Measurements from ENCODE around the gene SPPL3.
"Not testable (repeated sequence)": the region's sequence is repeated elsewhere in the genome, so short reads cannot be mapped to it uniquely, and the experiment has no call there.

Gene SPPL3, protein sequence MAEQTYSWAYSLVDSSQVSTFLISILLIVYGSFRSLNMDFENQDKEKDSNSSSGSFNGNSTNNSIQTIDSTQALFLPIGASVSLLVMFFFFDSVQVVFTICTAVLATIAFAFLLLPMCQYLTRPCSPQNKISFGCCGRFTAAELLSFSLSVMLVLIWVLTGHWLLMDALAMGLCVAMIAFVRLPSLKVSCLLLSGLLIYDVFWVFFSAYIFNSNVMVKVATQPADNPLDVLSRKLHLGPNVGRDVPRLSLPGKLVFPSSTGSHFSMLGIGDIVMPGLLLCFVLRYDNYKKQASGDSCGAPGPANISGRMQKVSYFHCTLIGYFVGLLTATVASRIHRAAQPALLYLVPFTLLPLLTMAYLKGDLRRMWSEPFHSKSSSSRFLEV

DNA sequence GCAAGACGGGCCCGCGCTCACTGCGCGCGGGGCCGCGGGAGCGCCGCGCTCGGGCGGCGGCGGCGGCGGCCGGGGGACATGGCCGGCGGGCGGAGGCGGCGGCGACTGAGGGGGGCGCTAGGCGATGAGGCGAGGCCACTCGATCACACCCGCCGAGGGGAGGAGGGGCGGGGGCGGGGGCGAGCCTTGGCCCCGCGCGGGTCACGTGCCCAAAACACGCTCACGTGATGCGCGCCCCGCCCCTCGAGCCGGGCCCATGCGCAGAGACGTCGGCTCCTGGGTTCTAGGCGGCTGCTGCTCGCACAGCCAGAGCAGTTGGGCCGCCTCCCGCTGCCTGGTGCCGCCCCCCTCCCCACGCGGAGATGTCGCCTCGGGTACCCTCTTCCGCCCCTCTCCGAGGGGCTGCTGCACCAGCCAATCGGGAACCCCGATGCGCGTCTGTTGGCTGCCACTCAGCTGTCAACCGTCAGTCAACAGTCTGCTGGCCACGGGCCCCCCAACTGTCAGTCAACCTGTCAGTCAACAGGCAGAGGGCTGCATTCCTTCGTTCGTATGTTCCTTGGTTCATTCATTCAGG is at the start of gene SPPL3:
SPPL3 (minus strand) TSS at position 162 of the 577 bp plus-strand sequence. CDS start 491 bp downstream, outside the sequence.
- DNase-seq: peak; percentile 72 to 89

DNA sequence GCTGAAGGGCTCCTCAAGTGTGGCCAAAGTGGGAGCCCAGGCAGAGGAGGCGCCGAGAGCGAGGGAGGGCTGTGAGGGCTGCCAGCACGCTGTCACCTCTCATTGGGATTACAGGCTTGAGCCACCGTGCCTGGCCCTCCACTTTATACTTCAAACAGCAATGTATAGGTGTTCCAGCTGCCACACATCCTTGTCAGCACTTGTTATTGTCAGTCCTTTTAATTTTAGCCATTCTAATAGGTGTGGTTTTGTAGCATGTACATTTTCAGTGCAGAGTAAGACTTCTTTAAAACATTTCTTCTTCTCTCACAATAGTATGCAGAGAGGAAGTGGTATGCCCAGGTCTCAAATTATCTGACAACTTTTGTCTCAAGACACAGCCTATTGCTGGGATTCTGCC is 46.6 kb upstream of the SPPL3 start:
- no peak for DNase-seq

DNA sequence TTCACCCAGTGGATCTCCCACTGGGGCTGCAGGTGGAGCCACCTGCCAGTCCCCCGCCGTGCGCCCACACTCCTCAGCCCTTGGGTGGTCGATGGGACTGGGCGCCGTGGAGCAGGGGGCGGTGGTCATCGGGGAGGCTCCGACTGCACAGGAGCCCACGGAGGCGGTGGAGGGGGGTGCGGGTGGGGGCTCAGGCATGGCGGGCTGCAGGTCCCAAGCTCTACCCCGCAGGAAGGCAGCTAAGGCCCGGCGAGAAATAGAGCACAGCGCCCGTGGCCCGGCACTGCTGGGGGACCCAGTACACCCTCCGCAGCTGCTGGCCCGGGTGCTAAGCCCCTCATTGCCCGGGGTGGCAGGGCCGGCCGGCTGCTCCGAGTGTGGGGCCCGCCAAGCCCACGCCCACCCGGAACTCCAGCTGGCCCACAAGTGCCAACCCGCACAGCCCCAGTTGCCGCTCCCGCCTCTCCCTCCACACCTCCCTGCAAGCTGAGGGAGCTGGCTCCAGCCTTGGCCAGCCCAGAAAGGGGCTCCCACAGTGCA is 46.2 kb upstream of the SPPL3 start:
- not testable (repeated sequence) for DNase-seq

DNA sequence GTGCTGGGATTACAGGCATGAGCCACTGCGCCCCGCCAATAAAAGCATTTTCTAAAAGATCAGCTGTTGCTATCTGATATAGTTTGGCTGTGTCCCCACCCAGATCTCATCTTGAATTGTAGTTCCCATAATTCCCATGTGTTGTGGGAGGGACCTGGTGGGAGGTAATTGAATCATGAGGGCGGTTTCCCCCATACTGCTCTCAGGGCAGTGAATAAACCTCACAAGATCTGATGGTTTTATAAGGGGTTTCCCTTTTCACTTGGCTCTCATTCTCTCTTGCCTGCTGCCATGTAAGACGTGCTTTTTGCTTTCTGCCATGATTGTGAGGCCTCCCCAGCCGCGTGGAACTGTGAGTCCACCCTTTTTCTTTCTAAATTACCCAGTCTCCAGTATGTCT is 41.4 kb upstream of the SPPL3 start:
- not testable (repeated sequence) for DNase-seq

DNA sequence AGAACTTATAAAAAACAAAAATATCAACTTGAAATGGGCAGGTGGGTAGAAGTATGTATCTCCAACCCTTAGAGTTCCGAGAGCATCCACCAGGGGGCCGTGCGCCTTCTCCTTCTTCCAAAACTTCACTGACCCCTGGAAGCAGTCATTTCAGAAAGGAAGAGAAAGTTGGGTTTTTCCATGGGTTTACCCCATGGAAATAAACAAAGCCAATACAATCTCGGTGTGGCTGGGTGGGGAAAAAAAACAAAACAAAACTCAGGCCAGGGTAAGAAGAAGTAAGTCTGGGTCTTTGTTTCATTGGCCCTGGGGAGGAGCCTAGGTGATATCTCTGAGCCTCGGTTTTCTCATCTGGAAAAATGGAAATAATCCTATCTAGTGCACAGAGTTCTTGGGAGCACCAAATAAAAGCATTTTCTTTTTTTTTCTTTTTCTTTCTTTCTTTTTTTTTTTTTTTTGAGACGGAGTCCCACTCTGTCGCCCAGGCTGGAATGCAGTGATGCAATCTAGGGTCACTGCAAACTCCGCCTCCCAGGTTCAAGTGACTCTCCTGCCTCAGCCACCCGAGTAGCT is 40.6 kb upstream of the SPPL3 start:
- peak in 1 of 2 experiments; percentile 32 for DNase-seq

DNA sequence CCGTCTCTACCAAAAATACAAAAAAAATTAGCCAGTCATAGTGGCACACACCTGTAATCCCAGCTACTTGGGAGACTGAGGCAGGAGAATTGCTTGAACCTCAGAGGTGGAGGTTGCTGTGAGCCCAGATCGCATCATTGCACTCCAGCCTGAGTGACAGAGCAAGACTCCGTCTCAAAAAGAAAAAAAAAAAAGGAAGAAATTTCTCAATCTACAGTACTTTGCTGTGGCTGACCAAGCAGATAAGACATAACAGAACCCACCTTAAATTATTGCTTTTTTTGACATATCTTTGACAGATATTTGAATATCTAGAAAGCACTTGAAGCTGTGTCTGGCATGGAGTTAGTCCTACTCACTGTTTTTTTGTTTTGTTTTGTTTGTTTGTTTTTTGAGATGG is 39.3 kb upstream of the SPPL3 start:
- no peak for DNase-seq

DNA sequence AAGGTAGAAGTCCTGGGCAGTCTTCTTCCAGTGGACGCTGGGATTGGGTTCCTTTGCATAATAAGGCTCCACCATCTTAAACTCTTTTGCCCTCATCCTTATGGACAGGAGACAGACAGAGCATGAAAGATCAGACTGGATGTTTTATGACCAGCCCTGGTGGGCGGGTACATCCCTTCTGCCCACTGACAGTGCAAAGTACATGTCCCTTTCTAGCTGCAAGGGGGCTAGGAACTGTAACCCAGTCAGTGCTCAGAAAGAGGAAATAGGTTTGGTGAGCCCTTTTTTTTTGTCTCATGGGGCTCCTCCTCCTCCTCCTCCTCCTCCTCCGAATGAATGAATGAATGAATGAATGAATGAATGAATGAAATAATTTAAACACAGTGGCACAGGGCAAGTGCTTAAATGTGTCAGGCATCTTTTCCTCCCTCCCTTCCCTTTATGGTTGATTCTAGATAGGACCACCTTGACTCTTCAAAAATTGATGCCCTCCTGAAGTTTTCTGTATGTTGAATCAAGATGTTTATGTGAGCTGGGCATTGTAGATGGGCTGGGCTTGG is 37.8 kb upstream of the SPPL3 start:
- DNase-seq: no peak

DNA sequence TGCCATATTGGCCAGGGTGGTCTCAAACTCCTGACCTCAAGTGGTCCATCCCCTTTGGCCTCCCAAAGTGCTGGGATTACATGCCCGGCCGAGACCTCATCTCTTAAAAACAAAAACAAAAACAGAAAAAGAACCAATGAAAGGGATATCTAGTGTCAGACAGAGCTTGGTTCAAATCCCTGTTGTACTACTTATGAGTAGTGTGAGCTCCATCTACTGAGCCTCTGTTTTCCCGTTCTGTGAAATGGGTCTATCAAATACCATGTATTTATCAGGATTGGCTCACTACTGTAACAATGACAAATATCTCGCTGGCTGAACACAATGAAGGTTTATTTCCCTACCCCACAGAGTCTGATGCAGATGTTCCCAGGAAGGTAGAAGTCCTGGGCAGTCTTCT is 37.3 kb upstream of the SPPL3 start:
- no peak for DNase-seq

DNA sequence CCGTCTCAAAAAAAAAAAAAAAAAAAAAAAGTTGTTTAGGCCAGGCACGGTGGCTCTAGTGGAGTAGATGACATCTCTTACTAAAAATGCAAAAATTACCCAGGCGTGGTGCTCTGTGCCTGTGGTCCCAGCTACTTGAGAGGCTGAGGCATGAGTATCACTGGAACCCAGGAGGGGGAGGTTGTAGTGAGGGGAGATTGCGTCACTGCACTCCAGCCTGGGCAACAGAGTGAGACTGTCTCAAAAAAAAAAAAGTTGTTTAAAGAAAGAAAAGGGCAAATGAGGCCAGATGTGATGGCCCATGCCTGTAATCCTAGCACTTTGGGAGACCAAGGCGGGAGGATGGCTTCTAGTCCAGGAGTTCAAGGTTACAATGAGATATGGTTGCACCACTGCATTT is 36.6 kb upstream of the SPPL3 start:
- DNase-seq: no peak

DNA sequence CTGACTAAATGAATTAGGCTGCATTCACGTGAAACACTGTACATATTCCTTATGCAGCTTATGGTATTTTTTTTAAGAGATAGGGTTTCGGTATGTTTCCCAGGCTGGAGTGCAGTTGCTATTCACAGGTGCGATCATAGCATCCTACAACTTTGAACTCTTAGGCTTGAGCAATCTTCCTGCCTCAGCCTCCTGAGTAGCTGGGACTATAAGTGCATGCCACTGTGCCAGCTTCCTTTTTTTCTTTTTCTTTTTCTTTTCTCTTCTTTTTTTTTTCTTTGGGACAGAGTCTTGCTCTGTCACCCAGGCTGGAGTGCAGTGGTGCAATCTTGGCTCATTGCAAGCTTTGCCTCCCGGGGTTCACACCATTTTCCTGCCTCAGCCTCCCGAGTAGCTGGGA is 35.8 kb upstream of the SPPL3 start:
- DNase-seq: no peak

DNA sequence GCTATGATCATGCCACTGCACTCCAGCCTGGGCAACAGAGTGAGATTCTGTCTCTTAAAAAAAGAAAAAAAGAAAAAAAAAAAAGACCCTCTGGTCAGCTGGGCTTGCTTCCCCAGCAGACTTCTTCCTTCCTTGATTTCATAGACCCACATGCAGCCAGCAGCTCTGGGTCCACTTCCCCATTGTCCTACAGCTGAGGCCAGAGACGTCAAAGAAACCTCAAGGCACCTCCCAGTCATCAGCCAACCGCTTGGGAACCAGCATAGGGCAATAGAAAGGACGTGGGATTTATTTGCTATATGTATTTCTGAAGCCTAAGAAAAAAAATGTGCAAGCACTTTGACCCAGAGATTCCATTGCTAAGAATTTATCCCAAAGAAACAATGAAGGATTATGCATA is 35.4 kb upstream of the SPPL3 start:
- DNase-seq: no peak

DNA sequence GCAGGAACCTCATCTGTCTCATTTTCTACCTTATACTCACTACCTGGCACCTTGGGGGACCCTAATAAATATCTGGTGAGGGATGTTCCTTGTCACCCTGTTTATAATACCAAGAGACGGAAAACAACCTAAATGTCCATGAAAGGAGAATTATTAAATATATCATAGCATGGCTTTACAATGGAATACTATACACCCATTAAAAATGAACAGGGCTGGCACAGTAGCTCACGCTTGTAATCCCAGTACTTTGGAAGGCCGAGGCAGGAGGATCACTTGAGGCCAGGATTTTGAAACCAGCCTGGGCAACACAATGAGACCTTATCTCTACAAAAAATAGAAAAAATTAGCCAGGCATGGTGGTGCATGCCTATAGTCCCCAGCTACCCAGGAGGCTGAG is 34.3 kb upstream of the SPPL3 start:
- DNase-seq: no peak

DNA sequence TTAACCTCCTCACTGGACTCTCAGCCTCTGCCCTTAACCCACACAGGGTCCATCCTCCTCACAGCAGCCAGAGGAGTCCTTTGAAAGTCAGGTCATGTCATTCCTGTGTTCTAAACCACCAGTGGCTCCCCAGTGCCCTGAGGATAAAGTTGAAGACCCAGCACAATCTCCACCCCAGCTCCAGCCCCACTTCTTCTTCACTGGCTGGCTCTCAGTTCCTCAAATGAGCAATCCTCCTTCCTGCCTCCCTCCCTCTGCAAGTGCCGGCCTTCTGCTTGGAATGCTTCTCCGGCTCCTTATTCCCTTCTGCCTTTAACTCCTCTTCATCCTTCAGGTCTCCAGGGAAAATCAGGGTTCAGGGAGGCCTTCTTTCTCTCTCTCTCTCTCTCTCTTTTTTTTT is 32.0 kb upstream of the SPPL3 start:
- no peak for DNase-seq

DNA sequence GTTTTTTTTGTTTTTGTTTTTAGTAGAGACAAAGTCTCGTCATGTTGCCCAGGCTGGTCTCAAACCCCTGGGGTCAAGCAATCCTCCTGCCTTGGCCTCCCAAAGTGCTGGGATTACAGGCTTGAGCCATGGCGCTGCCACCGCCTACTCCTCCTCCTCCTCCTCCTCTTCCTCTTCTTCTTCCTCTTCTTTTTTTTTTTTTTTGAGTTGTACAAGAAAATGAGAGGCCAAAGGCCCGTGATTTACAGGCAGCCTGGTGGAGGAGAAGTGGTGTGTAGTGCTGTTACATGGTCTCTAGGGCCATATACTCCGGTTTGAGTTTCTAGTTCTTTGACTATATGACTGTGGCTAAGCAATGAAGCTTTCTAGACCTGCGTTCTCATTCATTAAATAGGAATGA is 29.6 kb upstream of the SPPL3 start:
- no peak for DNase-seq

DNA sequence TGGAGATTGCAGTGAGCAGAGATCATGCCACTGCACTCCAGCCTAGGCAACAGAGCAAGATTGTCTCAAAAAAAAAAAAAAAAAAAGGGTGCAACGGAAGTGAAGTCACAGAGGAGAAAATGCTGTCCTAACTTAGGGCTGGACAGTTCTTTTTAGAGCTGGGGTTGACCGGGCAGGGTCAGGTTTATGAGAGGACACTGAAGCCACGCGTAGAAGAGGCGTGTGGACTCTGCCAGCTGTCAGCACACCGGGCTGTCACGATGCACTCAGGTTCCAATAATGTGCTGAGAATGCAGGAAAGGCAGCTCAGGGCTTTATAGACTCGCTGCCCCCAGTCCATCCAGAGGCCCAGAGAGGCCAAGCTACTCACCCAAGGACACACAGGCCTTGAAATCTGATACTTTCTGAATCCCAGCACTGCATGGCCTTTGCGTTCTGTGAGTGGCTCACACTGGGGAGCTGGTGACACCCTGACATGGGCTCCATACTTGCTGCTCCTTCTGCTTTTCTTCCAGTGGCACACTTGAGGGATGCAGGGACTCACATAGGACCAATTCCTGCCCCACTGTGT is 28.9 kb upstream of the SPPL3 start:
- DNase-seq: no peak

DNA sequence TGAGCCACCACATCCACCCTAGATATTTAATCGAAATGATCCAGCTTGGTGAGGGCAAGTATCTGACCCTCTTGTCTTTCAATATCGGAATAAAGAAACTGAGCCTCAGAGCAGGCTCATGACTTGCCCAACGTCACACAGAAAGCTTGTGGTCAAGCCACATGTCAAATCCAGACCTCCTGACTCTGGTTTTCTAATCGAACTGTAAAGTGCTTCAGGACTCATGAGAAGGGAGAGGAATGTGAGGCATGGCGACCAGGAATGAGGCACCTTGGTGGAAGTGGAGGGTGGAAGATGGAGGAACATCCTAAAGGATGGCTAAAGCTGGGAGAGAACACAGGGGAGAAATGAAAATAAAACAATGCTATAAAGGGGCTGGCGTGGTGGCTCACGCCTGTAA is 27.9 kb upstream of the SPPL3 start:
- no peak for DNase-seq

DNA sequence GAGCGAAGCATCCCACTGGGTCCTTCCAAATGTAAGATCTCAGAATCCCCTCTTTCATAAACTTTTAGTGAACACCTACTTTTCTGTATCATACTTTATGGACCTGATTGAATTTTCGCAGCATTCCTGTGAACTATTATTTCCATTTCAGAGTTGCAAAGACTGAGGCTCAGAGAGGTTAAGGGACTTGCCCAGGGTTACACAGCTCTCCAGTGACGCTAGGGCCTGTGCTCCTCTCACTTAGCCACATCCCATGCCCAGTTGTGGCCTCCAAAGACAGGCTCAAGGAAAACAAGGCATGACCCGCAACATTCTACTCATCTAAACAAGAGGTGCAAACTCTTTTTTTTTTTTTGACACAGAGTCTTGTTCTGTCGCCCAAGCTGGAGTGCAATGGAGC is 25.9 kb upstream of the SPPL3 start:
- no peak for DNase-seq

DNA sequence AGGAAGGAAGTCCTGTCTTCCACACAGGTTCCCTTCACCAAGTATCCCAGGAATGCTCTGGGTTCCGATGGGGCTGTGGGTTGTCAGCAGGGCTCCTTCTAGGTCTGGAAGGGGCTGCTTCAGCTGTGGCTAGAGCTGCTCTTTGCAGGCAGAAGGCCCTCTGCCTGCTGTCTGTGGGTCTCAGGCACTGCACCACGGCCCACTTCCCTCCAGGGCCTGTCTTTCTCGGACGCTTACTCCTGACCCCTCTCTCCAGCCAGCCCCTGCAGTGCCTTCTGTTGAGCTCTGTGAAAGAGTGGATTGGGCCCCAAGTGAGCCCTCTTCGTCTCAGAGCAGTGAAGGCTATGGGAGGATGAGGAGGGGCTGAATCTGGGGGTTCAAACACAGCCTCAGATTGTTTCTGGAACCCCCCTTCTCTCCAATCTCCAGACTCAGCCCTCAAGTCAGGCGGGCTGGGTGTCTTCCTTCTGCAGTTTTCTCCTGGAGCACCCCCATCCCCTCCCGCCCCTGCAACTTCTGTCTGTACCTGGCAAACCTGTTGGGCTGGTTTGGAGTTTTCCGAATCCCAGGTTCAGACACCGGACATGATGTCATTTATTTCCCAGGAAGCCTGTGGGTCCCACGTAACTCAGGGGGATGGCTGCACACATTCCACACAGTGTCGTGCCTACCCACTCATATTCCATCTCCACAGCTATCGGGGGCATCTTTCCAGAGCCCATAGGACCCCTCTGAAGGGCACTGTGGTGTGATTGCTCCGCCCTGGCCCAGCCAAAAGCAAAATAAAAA is 24.9 kb upstream of the SPPL3 start:
- DNase-seq: no peak

DNA sequence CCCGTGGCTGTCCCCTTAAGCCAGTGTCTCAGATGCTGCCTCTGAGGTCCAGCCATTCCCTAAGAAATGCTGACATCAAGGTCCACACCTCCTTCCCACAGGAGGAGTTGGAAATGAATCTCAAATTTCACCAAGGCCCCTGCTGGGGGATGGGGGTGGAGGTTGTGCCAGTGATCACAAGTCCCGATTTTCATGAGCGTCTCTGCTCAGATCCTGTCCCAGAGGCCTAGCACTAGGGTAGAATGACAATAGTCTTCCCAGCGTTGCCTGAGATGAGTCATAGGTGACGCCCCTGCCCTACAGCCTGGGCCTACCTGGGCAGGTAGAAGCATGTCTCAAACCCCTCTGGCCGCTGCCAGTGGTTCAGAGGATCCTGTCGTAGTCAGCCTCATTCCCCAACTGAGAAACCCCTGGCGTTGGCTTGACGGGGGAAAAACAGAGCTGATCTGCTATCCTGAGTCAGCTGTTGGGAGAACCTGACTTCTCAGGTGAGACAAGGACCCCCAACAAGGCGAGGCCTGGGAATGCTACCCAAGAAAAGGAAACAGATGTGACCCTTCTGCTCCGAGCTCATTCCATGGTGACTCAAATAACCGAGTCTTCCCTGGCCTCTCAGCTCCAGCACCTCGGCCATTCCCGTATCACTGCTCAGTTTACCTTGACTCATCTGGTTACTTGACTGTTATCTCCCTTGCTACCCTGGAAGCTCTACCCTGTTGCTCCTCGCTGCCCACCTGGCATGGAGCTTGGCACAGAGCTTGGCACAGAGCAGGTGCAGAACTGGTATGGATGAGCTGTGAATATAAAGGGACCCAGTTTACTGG is 21.8 kb upstream of the SPPL3 start:
- no peak for DNase-seq

DNA sequence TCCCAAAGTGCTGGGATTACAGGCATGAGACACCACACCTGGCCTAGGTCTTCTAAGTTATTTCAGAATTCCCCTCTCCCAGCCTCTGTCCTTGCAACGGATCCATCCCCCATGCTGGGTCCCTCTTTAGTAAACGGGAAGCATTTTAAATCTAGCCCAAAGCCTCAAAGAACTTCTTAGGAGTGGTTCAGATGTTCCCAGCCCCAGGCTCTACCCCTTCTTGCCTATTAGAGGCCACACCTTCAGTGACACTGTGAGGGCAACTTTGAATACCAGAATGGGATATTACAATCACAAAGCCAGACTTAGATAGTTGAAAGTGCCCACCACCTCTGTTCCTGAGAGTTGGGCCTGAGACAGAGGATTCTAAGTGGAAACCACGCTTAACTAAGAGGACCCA is 18.1 kb upstream of the SPPL3 start:
- DNase-seq: no peak

DNA sequence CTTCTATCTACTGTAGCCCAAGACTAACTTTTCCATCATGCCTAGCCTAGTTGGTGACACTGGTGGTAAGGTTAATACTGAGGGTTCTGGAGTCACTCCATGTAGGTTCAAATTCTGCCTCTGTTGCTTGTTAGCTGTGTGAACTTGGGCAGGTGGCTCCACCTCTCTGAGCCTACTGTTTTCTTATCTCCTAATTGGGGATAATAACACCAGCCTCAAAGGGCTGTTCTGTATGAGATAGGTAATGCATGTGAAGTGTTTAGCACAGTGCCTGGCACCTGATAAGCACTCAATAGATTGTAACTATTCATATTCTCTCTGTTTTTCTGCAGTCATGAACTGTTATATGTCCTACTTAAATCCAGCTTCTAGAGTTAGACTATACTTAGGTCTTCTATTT is 17.5 kb upstream of the SPPL3 start:
- no peak for DNase-seq

DNA sequence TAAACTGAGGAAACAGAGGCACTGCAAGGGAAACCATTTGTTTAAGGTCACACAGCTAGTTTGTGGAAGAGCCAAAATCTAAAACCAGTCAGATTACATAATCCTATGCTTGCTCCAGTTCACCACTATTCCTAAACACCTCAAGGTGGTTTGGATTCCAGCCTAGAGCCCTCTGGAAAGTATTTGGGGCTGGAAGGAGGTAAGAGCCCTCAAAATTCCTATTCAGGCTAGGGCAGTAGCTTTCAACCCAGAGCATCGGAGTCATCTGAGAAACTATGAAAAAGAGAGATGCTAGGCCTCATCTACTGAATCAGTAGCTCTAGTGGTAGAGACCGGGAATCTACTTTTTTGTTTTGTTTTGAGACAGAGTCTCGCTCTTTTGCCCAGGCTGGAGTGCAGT is 16.0 kb upstream of the SPPL3 start:
- no peak for DNase-seq

All from NCI-H446 (cell line).